Panc1 (cell line): ENCODE measurements around the gene TTLL11.

Source experiments
- CTCF ChIP-seq: fragments of 450-650 bp; IDR thresholded peaks from 2 replicates; pipeline ENCODE4 v1.5.1; 2017; ENCODE audit warnings: mild to moderate bottlenecking
- POLR2AphosphoS5 ChIP-seq: IDR thresholded peaks from 2 replicates; pipeline ENCODE4 v1.6.1; 2012; ENCODE audit warnings: mild to moderate bottlenecking, low read depth, low read length, moderate library complexity

- TF ChIP-seq CTCF (no peak), POLR2AphosphoS5 (no peak)
Observed at GRCh38 chr9:121786998-121787422, 306.1 kb downstream of the TTLL11 start.
